Measurements from ENCODE around the gene UBE2D4.
"Not testable (repeated sequence)": the region's sequence is repeated elsewhere in the genome, so short reads cannot be mapped to it uniquely, and the experiment has no call there.

Gene UBE2D4

DNA sequence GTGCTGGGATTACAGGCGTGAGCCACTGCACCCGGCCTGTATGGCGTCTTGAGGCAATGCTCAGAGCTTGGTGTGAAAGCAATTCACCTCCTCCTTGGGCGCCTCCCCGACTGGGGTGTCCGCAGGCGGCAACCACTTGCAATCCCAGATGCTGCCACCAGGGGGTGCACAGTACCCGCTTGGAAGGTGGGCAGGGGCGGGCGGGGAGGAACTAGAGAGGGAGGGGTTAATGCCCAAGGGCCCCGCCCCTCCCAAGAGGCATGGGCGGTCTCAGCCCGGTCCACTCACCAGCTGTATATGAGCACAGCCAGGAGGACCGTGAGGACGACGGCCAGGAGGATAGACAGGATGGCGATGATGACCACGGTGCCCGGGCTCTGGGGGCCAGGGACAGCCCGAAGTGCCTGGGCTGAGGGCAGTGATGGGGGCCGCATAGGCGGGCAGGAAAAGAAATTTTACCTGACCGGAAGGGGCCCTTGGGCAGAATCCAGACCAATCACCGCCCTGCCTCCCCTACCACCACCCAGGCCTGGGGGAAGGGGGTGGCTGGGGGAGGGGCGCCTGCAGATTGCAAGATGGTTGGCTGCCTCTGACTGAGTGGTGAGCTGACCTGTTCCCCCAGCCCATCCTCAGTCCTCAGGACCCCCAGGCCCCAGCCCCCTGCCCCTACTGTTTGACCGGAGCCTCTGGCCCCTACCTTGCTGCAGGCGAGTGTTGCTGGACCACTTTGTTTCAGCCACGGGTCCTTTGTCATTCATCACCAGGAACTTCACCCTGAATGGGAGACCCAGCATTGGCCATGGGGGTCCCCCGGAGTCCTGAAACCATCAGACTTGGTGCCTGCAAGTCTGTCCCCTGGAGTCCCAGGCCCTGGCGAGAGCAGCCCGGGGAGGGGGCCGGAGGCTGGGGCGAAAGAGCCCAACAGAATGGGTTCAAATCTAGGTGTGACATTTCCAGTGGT, 59.9 kb downstream of the UBE2D4 start:
- H3K4me1 ChIP-seq (ENCODE audit: control insufficient read depth, insufficient read depth, low read length, poor library complexity, severe bottlenecking); H3K27ac ChIP-seq (ENCODE audit: insufficient read depth, low read length, poor library complexity, severe bottlenecking); H3K36me3 ChIP-seq (ENCODE audit: control insufficient read depth, insufficient read depth, low read length); H3K27me3 ChIP-seq (replicated peaks; ENCODE audit: control insufficient read depth, insufficient read depth, low read length, poor library complexity, severe bottlenecking); H3K4me3 ChIP-seq (ENCODE audit: insufficient read depth, low read depth, low read length, poor library complexity, severe bottlenecking); H3K9me3 ChIP-seq (ENCODE audit: control insufficient read depth, low read length): not testable (repeated sequence)
- DNase-seq = peak; percentile 31 to 77 (median 72)

DNA sequence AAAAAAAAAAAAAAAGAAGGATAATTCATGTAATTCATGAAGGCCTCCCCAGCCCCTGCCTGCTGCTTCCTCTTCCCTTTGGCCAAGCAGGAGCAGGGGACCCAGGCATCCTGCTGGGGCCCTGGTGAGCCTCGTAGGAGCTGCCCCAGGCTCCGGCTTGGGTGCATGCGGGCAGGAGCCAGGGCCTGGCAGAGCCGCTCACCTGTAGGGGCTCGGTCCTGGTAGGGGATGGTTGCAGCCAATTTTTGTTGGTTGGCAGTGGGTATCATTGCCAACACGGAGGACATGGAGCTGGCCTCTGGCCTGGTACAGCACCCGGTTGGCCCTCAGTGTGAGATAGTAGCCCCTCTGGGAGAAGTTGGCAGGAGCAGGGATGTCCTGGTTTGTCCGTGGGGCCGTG, 61.2 kb downstream of the UBE2D4 start:
- DNase-seq; H3K36me3 ChIP-seq (ENCODE audit: control insufficient read depth, insufficient read depth, low read length); H3K27me3 ChIP-seq (replicated peaks; ENCODE audit: control insufficient read depth, insufficient read depth, low read length, poor library complexity, severe bottlenecking); H3K4me3 ChIP-seq (ENCODE audit: insufficient read depth, low read depth, low read length, poor library complexity, severe bottlenecking); H3K4me1 ChIP-seq (ENCODE audit: control insufficient read depth, insufficient read depth, low read length, poor library complexity, severe bottlenecking); H3K9me3 ChIP-seq (ENCODE audit: control insufficient read depth, low read length); H3K27ac ChIP-seq (ENCODE audit: insufficient read depth, low read length, poor library complexity, severe bottlenecking): not testable (repeated sequence)

- not testable (repeated sequence) for H3K4me1 ChIP-seq (ENCODE audit: control insufficient read depth, insufficient read depth, low read length, poor library complexity, severe bottlenecking); H3K27ac ChIP-seq (ENCODE audit: insufficient read depth, low read length, poor library complexity, severe bottlenecking); H3K4me3 ChIP-seq (ENCODE audit: insufficient read depth, low read depth, low read length, poor library complexity, severe bottlenecking); H3K9me3 ChIP-seq (ENCODE audit: control insufficient read depth, low read length); H3K27me3 ChIP-seq (replicated peaks; ENCODE audit: control insufficient read depth, insufficient read depth, low read length, poor library complexity, severe bottlenecking); H3K36me3 ChIP-seq (ENCODE audit: control insufficient read depth, insufficient read depth, low read length); DNase-seq
Observed at GRCh38 chr7:43990011-43990585, 63.9 kb downstream of the UBE2D4 start.

DNA sequence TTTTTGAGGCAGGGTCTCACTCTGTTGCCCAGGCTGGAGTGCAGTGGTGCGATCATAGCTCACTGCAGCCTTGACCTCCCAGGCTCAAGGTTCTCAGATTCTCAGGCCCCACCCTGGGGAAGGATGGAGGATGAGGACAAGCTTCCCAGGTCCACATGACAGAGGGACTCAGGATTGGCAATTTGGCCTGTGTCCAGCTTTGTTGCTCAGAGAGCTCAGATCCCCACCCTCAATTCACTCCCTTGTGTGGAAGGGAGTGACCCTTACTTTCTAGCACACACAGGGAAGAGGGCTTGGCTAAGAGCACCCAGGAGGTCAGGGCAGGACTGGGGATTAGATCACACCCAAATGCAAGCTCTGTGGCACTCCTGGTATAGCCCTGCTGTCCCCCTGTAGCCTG, 64.6 kb downstream of the UBE2D4 start:
- not testable (repeated sequence) for H3K4me1 ChIP-seq (ENCODE audit: control insufficient read depth, insufficient read depth, low read length, poor library complexity, severe bottlenecking); H3K9me3 ChIP-seq (ENCODE audit: control insufficient read depth, low read length); H3K4me3 ChIP-seq (ENCODE audit: insufficient read depth, low read depth, low read length, poor library complexity, severe bottlenecking); H3K27ac ChIP-seq (ENCODE audit: insufficient read depth, low read length, poor library complexity, severe bottlenecking); DNase-seq; H3K27me3 ChIP-seq (replicated peaks; ENCODE audit: control insufficient read depth, insufficient read depth, low read length, poor library complexity, severe bottlenecking); H3K36me3 ChIP-seq (ENCODE audit: control insufficient read depth, insufficient read depth, low read length)

DNA sequence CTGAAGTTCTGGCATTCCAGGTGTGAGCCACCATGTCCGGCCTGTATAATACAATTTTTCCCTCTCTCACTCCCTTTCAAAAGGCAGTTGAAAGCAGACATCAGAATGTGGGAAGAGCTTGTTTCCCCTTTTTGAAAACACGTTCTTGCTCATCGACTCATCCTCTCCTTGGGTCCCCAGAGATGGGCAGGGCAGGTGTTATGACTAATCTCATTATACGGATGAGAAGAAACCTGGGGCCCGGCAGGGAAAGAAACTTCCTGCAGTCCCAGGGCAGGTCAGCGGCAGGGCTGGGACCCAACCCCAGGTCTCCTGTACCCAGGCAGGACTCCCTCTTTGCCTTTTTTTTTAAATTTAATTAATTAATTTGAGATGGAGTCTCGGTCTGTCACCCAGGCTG, 66.7 kb downstream of the UBE2D4 start:
- not testable (repeated sequence) for H3K9me3 ChIP-seq (ENCODE audit: control insufficient read depth, low read length); H3K27me3 ChIP-seq (replicated peaks; ENCODE audit: control insufficient read depth, insufficient read depth, low read length, poor library complexity, severe bottlenecking); H3K36me3 ChIP-seq (ENCODE audit: control insufficient read depth, insufficient read depth, low read length); H3K4me1 ChIP-seq (ENCODE audit: control insufficient read depth, insufficient read depth, low read length, poor library complexity, severe bottlenecking); H3K4me3 ChIP-seq (ENCODE audit: insufficient read depth, low read depth, low read length, poor library complexity, severe bottlenecking); DNase-seq; H3K27ac ChIP-seq (ENCODE audit: insufficient read depth, low read length, poor library complexity, severe bottlenecking)

GRCh38 chr7:43994681-43995080, 68.4 kb downstream of the UBE2D4 start:
- not testable (repeated sequence) for H3K36me3 ChIP-seq (ENCODE audit: control insufficient read depth, insufficient read depth, low read length); H3K4me1 ChIP-seq (ENCODE audit: control insufficient read depth, insufficient read depth, low read length, poor library complexity, severe bottlenecking)

GRCh38 chr7:43997532-43997931, 71.3 kb downstream of the UBE2D4 start, which contains the start of gene SPDYE1:
SPDYE1 (plus strand) TSS chr7:43997897; CDS start chr7:43999950, 2,053 bp downstream.
- not testable (repeated sequence) for H3K4me1 ChIP-seq (ENCODE audit: control insufficient read depth, insufficient read depth, low read length, poor library complexity, severe bottlenecking); H3K27me3 ChIP-seq (replicated peaks; ENCODE audit: control insufficient read depth, insufficient read depth, low read length, poor library complexity, severe bottlenecking); H3K27ac ChIP-seq (ENCODE audit: insufficient read depth, low read length, poor library complexity, severe bottlenecking); DNase-seq; H3K9me3 ChIP-seq (ENCODE audit: control insufficient read depth, low read length); H3K4me3 ChIP-seq (ENCODE audit: insufficient read depth, low read depth, low read length, poor library complexity, severe bottlenecking); H3K36me3 ChIP-seq (ENCODE audit: control insufficient read depth, insufficient read depth, low read length)

More at GRCh38 chr7:43994681-43995080, 68.4 kb downstream of the UBE2D4 start:
- not testable (repeated sequence) for DNase-seq; H3K4me3 ChIP-seq (ENCODE audit: insufficient read depth, low read depth, low read length, poor library complexity, severe bottlenecking); H3K27me3 ChIP-seq (replicated peaks; ENCODE audit: control insufficient read depth, insufficient read depth, low read length, poor library complexity, severe bottlenecking); H3K9me3 ChIP-seq (ENCODE audit: control insufficient read depth, low read length); H3K27ac ChIP-seq (ENCODE audit: insufficient read depth, low read length, poor library complexity, severe bottlenecking)

Data from effector memory CD4-positive, alpha-beta T cell (primary cell).